ENCODE results near the gene RAB11B.
"Not testable (repeated sequence)": the region's sequence is repeated elsewhere in the genome, so short reads cannot be mapped to it uniquely, and the experiment has no call there.

Gene RAB11B

GRCh38 chr19:8389891-8390616 lies at the start of gene RAB11B:
TSS of gene RAB11B (plus strand) at chr19:8390360. CDS start at chr19:8390417, 57 bp downstream.
- peak; percentile 98 for DNase-seq

- DNase-seq = not testable (repeated sequence)
Observed at GRCh38 chr19:8341504-8341903, 48.7 kb upstream of the RAB11B start.

- DNase-seq = no peak
Observed at GRCh38 chr19:8342316-8342683, 47.9 kb upstream of the RAB11B start.

- peak; percentile 94 for DNase-seq
Observed at GRCh38 chr19:8342684-8343482, 47.3 kb upstream of the RAB11B start, which contains the start of gene KANK3. TSS of gene KANK3 (minus strand) at chr19:8343262. CDS start at chr19:8337828, 5,434 bp downstream.

- DNase-seq = no peak
Observed at GRCh38 chr19:8343483-8343844, 46.7 kb upstream of the RAB11B start.

DNA sequence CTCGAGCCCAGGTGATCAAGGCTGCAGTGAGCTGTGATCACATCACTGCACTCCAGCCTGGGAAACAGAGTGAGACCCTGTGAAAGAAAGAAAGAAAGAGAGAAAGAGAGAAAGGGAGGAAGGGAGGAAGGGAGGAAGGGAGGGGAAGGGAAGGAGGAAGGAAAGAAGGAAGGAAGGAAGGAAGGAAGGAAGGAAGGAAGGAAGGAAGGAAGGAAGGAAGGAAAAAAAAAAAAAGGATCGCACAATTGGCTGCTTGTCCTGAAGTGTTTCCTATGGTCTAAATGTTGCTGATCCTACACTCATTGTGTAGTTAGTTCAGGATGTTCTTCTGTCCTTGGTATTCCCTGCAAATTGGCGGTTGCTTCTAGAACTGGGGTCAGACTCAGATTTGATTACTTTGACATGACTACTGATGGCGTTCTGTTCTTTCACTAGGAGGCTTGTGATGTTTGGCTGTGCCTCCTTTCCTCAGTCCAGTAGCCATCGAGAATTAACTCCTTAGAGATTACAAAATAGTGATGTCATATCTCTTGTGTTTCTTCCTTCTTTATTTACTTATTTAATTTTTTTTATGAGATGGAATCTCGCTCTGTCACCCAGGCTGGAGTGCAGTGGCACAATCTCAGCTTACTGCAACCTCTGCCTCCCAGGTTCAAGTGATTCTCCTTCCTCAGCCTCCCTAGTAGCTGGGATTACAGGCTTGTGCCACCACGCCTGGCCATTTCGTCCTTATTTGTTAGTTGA lies 40.4 kb upstream of the RAB11B start:
- not testable (repeated sequence) for DNase-seq

- no peak for DNase-seq
Observed at GRCh38 chr19:8352134-8352827, 37.9 kb upstream of the RAB11B start.

DNA sequence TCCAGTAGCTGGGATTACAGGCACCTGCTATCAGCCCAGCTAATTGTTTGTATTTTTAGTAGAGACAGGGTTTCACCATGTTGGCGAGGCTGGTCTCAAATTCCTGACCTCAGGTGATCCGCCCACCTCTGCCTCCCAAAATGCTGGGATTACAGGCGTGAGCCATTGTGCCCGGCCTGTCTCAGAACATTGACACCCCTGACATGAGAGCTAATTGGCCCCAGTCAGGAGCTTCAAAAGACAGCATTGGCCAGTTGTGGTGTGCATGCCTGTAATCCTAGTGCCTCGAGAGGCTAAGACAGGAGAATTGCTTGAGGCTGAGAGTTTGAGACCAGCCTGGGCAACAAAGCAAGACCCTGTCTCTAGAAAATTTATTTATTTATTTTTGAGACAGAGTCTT lies 37.3 kb upstream of the RAB11B start:
- DNase-seq = not testable (repeated sequence)

- no peak for DNase-seq
Observed at GRCh38 chr19:8355631-8356402, 34.3 kb upstream of the RAB11B start.

DNA sequence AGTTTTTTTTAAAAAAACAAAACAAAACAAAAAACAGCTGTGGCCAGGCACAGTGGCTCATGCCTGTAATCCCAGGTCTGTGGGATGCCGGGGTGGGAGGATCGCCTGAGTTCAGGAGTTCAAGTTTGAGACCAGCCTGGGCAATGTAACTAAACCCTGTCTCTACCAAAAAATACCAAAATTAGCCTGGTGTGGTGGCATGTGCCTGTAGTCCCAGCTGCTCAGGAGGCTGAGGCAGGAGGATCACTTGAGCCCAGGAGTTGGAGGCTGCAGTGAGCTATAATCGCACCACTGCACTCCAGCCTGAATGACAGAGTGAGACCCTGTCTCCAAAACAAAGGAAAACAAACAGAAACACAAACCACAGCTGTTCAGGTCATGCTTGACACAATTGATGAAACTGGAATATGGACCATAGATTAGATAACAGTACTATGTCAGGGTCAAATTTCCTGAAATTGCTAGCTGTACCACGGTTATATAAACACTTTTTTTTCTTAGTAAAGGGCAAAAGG lies 33.1 kb upstream of the RAB11B start:
- DNase-seq = no peak

DNA sequence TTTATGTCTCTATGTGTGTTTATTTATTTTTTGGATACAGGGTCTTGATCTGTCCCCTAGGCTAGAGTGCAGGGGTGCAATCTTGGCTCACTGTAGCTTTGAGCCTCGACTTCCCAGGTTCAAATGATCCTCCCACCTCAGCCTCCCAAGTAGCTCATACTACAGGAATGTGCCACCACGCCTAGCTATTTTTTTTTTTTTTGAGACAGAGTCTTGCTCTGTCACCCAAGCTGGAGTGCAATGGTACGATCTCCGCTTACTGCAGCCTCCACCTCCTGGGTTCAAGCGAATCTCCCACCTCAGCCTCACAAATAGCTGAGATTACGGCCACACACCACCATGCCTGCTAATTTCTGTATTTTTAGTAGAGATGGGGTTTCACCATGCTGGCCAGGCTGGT lies 31.2 kb upstream of the RAB11B start:
- DNase-seq = no peak

GRCh38 chr19:8360196-8360595 lies 30.0 kb upstream of the RAB11B start:
- no peak for DNase-seq

- DNase-seq = no peak
Observed at GRCh38 chr19:8361921-8362793, 28.0 kb upstream of the RAB11B start.

GRCh38 chr19:8363803-8364771 lies 26.1 kb upstream of the RAB11B start, which contains the start of gene ANGPTL4:
TSS of gene ANGPTL4 (plus strand) at chr19:8364155. CDS start at chr19:8364322, 167 bp downstream.
- peak; percentile 25 for DNase-seq

DNA sequence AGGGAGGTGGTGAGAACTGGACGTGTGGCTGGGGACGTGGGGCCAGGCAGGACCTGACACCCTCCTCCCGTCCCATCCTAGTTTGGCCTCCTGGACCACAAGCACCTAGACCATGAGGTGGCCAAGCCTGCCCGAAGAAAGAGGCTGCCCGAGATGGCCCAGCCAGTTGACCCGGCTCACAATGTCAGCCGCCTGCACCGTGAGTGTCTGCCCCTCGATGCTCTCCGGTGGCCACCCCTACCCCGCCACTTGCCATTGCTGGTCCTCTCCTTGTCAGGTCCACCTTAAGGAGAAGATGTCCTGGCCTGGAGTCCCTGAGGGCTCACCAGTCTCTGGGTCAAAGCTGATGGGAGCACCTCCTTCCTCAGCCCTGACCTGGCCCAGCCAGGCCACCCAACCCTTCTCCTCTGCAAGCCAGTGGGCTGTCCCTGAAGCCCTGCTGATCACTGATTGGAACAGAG lies 24.0 kb upstream of the RAB11B start:
- DNase-seq = no peak

DNA sequence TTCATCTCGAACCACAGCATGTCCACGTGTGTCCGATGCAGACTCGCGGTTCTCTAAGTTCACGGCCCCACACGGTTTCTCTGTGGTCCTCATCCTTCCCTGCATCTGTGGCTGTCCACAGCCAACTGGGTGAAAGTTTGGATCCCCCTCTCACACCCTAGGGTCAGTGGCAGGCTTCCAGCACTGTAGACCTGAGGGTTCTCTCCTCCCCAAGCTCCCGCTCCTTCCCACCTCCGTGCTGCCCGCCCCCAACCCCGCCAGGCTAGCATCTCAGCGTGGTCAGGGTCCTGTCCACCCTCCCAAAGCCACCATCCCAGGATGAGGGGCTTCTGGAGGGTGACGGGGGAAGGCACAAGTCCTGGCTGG lies 23.2 kb upstream of the RAB11B start:
- no peak for DNase-seq

DNA sequence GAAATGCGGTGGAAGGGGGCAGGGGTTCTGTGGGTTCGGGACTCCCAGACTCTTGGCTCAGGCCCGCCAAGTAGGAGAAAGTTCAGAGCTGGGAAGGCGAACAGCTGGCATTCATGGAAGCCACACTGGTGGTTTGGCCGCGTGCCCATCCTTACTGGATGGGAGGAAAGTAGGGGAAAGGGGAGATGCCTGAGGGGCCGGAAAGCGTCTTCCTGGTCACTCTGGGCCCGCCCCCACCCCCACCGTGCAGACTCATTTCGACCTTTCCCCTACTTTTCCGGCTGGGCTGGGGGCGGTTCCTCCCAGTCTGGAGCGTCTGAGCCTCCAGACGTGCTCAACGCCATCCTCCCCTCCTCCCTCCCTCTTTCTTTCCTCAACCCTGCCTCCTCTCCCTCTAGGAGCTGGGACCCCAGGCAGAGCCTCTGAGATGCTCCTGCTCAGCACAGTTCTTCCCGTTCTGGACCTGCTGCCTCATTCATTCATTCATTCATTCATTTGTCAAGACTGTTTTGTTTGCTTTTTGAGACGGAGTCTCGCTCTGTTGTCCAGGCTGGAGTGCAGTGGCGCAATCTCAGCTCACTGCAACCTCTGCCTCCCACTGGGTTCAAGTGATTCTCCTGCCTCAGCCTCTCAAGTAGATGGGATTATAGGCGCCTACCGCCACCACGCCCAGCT lies 22.7 kb upstream of the RAB11B start:
- DNase-seq = no peak

DNA sequence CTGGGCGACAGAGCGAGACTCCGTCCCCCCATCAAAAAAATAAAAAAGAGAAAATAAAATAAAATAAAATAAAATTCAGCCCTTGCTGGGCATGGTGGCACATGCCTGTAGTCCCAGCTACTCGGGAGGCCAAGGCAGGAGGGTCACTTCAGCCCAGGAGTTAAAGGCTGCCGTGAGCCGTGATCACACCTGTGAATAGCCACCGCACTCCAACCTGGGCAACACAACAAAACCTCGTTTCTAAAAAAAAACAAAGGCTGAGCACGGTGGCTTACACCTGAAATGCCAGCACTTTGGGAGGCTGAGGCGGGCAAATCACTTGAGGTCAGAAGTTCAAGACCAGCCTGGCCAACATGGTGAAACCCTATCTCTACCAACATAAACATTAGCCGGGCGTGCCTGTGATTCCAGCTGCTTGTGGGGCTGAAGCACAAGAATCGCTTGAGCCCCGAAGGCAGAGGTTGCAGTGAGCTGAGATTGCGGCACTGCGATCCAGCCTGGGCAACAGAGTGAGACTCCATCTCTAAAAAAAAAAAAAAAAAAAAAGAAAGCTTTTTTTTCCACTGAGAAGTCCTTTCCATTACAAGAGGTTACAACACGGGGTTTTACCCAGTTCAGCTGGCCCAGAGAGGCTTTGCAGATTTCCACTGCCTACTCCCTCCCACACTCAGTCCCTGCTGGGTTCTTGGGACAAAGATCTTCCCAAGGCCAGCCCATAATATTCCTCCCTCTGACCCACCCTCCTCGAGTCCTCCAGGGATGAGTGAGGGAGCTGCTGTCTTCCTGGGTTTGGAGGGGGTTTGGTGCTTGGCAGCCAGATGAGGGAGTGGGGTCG lies 19.8 kb upstream of the RAB11B start:
- DNase-seq = no peak
